DMS53 treated with DMSO at 0.1 percent for 48 hours (cell line): Measurements from ENCODE around the gene KRT72.

Experiments
- DNase-seq: peaks from one replicate; lab custom pipeline; 2025; ENCODE audit not compliant: unreplicated experiment; lab: John Stamatoyannopoulos, UW

The KRT72 gene

GRCh38 chr12:52630599-52631200 is 29.4 kb upstream of the KRT72 start:
- DNase-seq, result no peak

- no peak for DNase-seq
Measured at GRCh38 chr12:52630008-52630500, 28.8 kb upstream of the KRT72 start.

- DNase-seq, result no peak
Measured at GRCh38 chr12:52629281-52630007, 28.2 kb upstream of the KRT72 start.

DNA sequence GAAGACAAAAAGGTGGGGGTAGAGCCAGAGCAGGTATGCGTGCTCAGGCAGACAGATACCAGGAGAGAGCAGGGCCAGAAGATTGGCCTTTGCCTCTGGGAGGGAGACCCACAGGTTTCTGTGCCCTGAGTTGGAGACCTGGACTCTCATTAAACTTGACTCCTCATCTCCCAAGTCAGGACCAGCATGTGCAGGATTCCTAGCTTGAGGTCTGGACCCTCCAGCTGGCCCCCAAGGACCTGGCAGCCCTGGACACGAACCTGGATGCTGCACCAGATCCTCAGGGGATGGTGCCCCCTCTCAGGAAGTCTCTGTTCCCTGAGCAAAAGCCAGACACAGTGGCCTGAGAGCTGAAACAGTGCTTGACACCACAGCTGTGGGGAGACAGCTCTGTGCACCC is 27.6 kb upstream of the KRT72 start:
- no peak for DNase-seq

- no peak for DNase-seq
Measured at GRCh38 chr12:52628111-52628507, 26.8 kb upstream of the KRT72 start.

DNA sequence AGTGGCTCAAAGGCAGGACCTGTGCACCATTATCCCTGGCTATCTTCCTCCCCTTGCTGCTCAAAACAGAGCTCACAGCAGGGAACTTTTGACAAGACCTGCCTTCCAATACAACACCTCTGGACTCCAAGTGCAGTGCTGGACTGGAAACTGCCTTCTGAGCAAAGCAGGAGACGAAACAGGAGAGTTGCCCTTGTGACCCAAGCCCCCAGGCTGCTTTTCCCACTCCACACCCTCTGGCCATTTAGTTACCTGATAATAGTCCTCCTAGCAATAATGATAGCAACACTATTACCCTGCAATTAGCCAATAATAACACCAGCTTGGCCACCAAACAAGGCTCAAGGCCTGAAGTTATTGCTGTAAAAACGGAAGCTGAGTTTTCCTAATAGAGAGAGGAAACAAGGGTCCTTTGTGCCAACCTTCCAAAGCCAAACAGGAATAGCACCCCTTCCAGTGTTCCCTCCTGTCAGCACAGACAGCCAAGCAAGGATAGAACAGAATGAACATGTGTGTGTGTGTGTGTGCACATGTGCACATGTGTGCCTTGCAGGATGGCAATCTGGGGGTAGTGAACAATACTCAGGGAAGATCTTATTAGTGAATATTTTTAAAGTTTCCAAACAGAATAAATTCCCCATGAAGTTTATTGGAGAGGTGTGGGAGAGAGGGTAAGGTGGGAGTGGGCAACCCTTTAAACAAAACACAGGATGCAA is 26.3 kb upstream of the KRT72 start:
- DNase-seq, result no peak

DNA sequence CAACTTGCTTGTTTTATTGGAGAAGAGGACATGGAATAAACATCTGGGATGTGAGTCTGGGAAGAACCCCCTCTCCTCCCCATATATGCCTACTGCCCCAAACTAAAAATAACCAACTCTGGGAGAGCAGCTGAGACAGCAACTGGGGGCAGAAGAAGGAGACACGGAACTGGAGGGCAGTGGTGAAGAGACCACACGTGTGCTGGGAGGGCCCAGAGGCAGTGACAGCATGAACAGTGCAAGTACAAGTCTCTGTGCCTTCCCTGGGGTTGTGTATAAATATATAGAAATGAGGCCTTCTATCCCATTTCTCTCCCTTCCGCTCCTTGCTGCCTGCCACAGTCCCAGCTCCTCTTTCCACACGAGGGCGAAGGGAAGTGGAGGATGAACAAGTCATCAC is 21.1 kb upstream of the KRT72 start:
- DNase-seq, result no peak

DNA sequence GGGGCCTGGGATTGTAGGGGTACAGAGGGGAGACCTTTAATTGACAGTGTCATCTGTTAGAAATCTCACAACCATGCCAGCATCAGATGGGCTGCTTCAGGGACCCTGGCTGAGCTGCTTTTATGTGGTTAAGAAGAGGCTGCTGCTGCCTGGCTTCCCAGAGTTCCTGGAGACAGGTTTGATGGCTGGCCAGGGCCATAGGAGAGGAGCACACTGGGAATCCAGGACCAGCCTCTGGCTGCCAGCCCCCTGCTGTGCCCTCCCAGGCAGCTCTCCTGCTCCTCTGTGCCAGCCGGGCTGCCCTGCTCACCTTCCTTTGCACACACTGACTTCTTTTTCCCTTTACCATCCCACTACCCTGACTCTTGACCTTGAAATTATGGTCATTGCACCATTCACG is 17.6 kb upstream of the KRT72 start:
- no peak for DNase-seq

DNA sequence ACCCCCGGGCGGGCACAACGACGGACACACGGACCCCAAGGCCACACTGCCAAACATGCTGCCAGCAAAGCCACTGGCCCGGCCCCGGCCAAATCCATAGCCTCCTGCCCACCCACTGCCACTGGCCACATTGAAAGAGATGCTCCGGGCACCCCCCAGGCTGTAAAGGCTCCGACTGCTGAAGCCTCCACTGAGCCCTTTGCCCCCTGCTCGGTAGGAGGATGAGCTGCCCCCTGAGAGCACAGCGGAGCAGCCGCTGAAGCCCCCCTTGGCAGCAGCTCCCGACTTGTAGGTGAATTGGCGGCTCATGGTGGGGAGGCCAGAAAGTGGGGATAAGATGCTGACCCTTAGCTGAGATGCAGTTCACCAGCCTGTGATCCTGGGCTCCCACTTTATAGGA is 17.0 kb upstream of the KRT72 start, which contains the start of gene KRT73:
Gene KRT73 (minus strand): TSS at position 344 of the 400 bp plus-strand sequence. CDS start 35 bp downstream, at position 309.
- DNase-seq, result no peak

GRCh38 chr12:52617403-52617785 is 16.1 kb upstream of the KRT72 start:
- no peak for DNase-seq

DNA sequence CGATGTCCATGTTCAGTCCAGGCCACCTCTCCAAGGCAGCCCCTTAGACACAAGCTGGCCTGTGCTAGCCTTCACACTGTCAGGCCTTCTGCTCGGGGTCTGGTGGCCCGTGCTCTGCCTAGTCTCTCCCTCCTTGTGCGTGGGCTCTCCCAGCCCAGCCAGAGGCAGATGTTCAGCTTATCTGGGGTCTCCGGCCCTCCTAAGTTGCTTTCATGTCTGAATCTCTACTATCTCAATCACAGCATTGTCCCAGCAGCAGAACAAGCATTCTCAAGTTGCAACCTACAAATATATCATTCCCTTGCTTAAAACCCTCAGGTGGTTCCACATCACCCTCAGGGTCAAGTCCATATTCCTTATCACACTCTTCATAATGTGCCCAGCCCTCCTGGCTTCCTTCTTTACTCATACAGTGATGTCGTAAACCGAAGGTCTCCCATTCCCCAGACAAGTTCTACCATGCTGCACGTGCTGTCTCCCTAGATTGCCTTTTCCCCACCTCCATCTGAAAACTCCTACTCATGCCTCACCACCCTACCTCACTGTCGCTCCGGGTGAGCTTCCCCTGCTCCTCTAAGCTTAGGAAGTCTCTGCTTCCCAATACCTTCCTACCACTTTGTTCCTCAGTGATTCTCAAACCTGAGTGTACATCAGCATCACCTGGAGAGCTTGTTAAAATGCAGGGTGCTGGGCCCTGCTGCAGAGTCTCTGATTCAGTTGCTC is 15.6 kb upstream of the KRT72 start:
- DNase-seq, result no peak

DNA sequence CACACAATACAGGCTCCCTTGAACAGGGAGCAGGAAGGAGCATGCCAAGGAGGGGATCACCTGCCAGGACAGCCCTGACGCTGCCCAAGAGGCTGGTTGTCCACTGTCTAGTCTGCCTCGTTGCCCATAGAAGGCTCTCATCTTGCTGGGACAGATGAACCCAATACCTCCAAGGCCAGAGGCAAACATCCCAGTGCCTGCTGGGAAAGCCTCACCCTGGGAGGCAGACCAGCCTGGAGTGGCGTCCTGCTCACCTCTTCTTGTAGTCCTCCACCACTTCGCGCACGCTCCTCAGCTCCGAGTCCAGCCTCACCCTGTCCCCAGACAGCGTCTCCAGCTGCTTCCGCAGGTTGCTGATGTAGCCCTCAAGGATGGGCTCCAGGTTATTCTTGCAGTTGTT is 14.6 kb upstream of the KRT72 start:
- no peak for DNase-seq

DNA sequence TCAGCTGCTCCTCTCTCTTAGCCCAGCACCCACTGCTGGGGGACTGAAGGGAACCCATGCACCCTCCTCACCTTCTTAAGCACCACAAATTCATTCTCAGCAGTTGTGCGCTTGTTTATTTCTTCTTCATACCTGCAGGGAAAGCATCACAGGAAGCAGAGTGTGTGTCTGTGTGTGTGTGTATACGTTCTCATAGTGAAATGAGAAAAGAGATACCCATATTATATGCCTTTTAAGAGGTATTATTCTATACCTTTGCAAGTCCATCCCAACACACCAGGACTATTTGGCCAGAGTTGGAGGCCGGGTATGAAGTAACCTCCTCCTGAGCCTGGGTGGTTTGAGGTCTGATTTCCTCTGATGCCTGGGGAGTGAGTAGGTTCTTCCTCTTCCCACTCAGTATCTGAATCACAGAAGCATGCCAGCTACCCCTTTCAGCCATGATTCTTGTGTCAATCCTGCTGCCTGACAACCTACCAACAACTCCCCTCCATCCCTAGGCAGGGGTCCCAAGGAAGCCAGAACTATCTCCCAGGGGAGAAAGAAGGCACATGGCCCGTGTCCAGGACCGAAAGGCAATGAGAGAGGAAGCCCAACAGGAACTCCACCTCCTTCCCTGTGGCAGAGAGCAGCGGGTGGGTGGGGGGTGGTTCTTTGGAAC is 14.1 kb upstream of the KRT72 start:
- DNase-seq, result no peak

- DNase-seq, result no peak
Measured at GRCh38 chr12:52614381-52615207, 13.3 kb upstream of the KRT72 start.

DNA sequence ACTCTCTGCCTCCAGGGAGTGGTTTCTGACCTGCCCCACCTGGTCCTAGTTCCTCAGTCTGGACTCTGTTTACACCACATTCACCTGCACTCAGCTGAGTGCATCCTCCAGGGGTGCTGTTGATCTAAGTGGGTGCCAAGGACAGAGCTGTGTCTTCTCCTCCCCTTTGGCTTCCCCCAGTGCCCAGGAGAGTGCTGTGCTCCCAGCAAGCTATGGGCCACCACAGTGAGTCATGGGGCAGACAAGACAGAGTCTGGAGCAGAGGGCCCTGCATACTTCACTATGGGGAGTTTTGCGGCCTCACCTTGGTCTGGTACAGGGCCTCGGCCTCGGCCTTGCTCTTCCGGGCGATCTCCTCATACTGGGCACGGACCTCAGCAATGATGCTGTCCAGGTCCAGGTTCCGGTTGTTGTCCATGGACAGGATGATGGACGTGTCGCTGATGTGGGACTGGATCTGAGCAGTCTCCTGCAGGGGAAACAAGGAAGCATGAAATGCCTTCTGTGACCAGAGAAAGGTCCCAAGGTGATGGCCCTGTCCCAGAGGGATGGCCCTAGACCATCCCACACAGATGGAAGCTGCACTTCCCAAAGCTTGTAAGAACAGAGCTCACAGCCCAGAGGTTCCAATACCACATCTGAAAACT is 12.2 kb upstream of the KRT72 start:
- no peak for DNase-seq

DNA sequence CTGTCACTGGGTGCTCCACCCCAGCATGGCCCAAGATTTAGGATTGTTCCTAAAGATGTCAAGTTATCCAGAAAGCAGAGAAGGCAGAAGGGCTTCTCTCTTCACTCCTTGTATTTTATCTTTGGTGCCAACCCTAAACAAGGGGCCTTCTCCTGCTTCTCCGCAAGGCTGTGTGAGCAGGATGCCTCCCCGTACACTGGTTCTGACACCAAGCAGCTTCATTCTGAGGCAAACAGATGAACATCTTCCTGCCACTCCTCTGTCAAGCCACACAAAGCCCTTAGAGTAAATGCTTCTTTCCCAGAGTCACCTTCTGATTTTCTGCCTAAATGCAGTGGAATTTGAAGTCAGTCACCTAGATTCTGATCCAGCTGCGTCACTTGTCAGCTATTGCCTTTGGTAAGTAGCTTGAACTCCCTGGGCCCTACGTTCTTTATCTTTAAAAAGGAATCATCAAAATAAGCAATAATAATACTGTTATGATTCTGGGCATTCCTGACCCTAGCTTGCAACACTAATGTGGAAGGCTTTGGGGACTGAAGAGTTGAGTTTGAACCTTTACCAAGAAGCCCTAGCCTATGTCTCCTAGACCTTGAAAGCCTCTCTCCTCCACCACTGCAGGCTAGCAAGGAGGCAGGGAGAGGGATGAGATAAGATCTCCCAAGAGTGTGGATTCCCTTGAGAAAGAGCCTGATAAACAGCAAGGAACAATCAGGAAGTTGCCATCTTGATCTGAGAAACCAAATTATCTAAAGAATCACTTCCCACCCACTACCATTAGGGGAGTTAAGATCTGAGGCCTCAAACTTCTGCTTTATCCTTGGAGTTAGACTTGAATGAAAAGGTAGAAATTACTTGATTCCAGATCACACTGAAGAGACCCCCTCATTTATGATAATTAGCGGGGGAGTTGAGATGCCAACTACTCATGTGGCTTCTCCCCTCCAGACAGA is 11.4 kb upstream of the KRT72 start:
- DNase-seq, result no peak

DNA sequence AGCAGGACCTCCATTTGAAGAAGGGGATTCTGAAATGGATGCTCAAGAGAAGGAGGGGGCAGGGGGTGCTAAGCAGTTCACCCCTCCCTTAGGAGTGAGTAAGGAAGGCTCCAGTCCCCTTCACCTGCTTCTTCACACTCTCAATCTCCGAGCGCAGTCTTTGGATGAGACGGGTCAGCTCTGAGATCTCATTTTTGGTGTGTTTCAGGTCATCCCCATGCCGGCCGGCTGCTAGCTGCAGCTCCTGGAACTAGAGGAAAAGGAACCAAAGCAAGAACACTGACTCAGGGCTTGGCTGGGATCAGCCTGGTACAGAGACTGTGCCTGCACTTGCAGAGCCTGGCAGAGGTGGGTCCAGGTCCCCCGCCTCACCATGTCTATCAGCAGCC is 9.8 kb upstream of the KRT72 start:
- no peak for DNase-seq

DNA sequence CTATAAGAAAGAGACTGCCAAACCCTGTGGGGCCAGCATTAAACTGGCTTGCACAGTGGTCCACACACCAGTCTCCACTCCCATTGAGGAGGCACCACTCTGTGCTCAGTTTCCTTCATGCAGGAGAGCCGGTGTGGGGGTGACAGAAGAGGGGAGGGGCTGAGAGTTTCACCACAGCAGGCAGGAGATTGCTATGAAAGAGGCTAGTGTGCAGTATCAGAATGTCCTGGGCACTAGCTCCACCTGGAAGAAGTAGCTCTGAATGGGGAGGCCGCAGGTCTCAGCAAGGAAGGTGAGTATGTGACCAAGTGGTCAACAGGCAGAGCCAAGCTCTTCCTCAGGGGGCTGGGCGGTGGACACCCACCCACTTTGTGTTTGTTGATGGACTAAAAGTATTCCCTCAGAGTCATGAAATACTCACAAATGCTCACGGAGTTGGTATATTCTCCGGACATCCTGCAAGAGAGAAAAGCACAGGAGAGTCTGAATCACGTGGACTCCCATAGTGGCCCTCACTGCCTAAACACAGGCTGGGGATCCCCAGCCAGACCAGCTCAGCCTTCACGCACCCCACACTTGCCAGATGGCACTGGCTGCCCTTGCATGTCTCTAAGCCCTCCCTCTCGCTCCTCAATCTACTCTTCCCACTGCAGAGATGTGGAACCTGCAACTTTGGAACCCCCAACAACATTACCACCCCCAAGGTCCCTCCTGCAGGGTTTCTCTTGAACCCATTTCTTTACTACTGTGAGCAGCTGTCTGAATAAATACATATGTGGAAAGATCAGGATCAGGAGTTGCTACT is 7.8 kb upstream of the KRT72 start:
- no peak for DNase-seq
